GM12891 (cell line): ENCODE data around the gene GIGYF1.

Experiments used
- POLR2A ChIP-seq: IDR thresholded peaks from 2 replicates; pipeline ENCODE4 v1.6.1; 2011; ENCODE audit warnings: low read depth, low read length, control low read depth
- POLR2AphosphoS5 ChIP-seq: IDR thresholded peaks from 2 replicates; pipeline ENCODE4 v1.6.1; 2011; ENCODE audit warnings: low read depth, low read length, control low read depth
- TAF1 ChIP-seq: IDR thresholded peaks from 2 replicates; pipeline ENCODE4 v1.6.1; 2011; ENCODE audit warnings: low read depth, low read length, control low read depth

DNA sequence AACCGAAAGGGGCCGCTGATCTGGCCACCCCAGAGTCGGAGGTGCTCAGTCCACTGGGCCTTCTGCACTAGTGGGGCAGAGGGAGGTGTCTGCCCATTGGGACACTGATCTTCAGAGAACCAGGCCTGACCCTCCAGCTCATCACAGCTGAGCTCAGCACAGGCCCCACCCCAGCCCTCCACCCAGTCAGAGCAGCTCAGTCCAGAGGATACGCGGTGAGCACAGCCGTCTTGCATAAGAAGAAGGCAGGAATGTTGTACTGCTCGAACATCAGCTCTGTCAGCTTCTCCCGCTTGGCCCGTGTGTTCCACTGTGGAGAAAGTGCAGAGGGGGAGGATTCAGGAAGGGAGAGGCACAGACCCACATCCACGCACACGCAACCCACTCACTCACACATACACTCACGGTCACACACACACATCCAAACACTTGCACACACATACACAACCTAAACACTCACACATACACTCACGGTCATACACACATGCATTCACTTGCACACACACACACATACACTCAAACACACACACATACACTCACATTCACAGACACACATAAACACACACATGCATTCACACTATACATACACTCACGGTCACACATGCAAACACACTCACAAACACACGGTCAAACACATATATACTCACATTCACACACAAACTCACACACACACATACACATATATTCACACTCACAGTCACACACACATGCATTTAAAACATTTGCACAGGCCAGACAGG is 44.1 kb downstream of the GIGYF1 start:
- TF ChIP-seq TAF1 = no peak
- no peak for TF ChIP-seq POLR2A
- no peak for TF ChIP-seq POLR2AphosphoS5
